Gastroesophageal sphincter (tissue), 4 donors: Measurements from ENCODE around the gene KIRREL3. TPM values are rescaled to one million over a fixed set of nuclear protein-coding genes. Genes with fewer than 3 reads are reported as not detected.

Experiments
- ATAC-seq: fragments of 150-250 bp; one replicate; pipeline ENCODE4 v1.9.1; 2016; ENCODE audit warnings: mild to moderate bottlenecking, moderate library complexity
- H3K27ac ChIP-seq, 4 donors: fragments of 200-600 bp; sonication (generic) in 3 of 4; 1 replicate in 3 of 4; 2 replicates in 1 of 4; pipeline ENCODE4 v1.5.1; 2016 to 2019
- H3K27me3 ChIP-seq: fragments of 200-600 bp; sonication (generic); one replicate; pipeline ENCODE4 v1.5.1; 2019
- H3K36me3 ChIP-seq, 2 donors: fragments of 200-600 bp; sonication (generic); one replicate each; pipeline ENCODE4 v1.5.1; 2019; ENCODE audit warnings: control low read depth in 1 of 2
- H3K4me1 ChIP-seq, 3 donors: fragments of 200-600 bp; sonication (generic); 1 replicate in 2 of 3; 2 replicates in 1 of 3; pipeline ENCODE4 v1.5.1; 2016 to 2019; ENCODE audit warnings: control low read depth in 2 of 3
- H3K4me3 ChIP-seq, 2 donors: fragments of 200-600 bp; sonication (generic); one replicate each; pipeline ENCODE4 v1.5.1; 2019; ENCODE audit warnings: mild to moderate bottlenecking in 1 of 2, moderate library complexity in 1 of 2
- H3K9me3 ChIP-seq, 3 donors: fragments of 200-600 bp; sonication (generic); one replicate each; pipeline ENCODE4 v1.5.1; 2017 to 2019; ENCODE audit warnings: control low read depth in 2 of 3
- CTCF ChIP-seq, 4 experiments: fragments of 200-600 bp in 2 of 4; fragments of 450-650 bp in 2 of 4; sonication (generic) in 1 of 4; IDR thresholded peaks; one replicate each; pipeline ENCODE4 v1.5.1; 2017 to 2019; ENCODE audit warnings: antibody characterized with exemption in 4 of 4, mild to moderate bottlenecking in 2 of 4, moderate library complexity in 2 of 4
- EP300 ChIP-seq: sonication (generic); formaldehyde crosslinking; IDR thresholded peaks from one replicate; pipeline ENCODE4 v1.6.1; 2017; ENCODE audit warnings: antibody characterized with exemption, mild to moderate bottlenecking
- POLR2A ChIP-seq, 2 donors: fragments of 450-650 bp; IDR thresholded peaks; one replicate each; pipeline ENCODE4 v1.6.1; 2017; ENCODE audit warnings: antibody characterized with exemption in 2 of 2, mild to moderate bottlenecking in 2 of 2, moderate library complexity in 1 of 2
- POLR2AphosphoS5 ChIP-seq: sonication (generic); formaldehyde crosslinking; IDR thresholded peaks from one replicate; pipeline ENCODE4 v1.6.1; 2017; ENCODE audit warnings: antibody characterized with exemption
- WGBS, 2 donors: methylation state at CpG; one replicate each; pipeline ENCODE4 v1.1.5; 2018; ENCODE audit warnings: low coverage in 1 of 2; 5-methylcytosine and 5-hydroxymethylcytosine counted together
- total RNA-seq, 4 donors: library from RNA; depleted of rRNA; stranded (reverse); fragments of >200 nt; gene quantifications; one replicate each; pipeline ENCODE4 v1.1.0, GENCODE V29; 2016

KIRREL3 gene
- total RNA-seq, 4 donors from 2014 or later = 0.54 to 3.9 (median 1.4) TPM

- Histone ChIP-seq H3K27me3 (no peaks in the 10 kb centered on the region), H3K4me1 (peaks cover 0 to 3% (median 0%) of the 10 kb centered on the region in 3 donors), H3K9me3 (no peaks in the 10 kb centered on the region), H3K36me3 (no peaks in the 10 kb centered on the region), H3K27ac (no peak overlapping the region), H3K4me3 (no peak overlapping the region)
- ATAC-seq = no peak
- TF ChIP-seq CTCF (IDR thresholded peaks at IDR 0.05) (no peak), EP300 (no peak), POLR2AphosphoS5 (no peak), POLR2A (IDR thresholded peaks at IDR 0.05) (no peak)
- WGBS, 2 donors = 57 to 66% methylated on average over 3 to 8 of the region's 26 CpGs
These were observed 525.3 kb downstream of the KIRREL3 start for GRCh38 chr11:126475014-126475991.

- H3K9me3 ChIP-seq = no peaks in the 10 kb centered on the region
- no peaks in the 10 kb centered on the region for H3K4me1 ChIP-seq
- no peak overlapping the region for H3K27ac ChIP-seq
- H3K27me3 ChIP-seq = no peaks in the 10 kb centered on the region
- no CpG with 5 or more reads among the region's 9 CpGs for WGBS, 2 donors
- no peaks in the 10 kb centered on the region for H3K36me3 ChIP-seq
- ATAC-seq = peak; percentile 23
- H3K4me3 ChIP-seq = no peak overlapping the region
- TF ChIP-seq POLR2A (IDR thresholded peaks at IDR 0.05) (no peak), POLR2AphosphoS5 (no peak), CTCF (IDR thresholded peaks at IDR 0.05) (no peak), EP300 (no peak)
These were observed 526.4 kb downstream of the KIRREL3 start for GRCh38 chr11:126474220-126474619.

- WGBS, 2 donors = 87% methylated on average over 3 of the region's 16 CpGs; no CpG with 5 or more reads in 1 of the 2 donors
- H3K27me3 ChIP-seq = peaks cover under 1% of the 10 kb centered on the region
- H3K36me3 ChIP-seq = no peaks in the 10 kb centered on the region
- TF ChIP-seq POLR2A (IDR thresholded peaks at IDR 0.05) (no peak), EP300 (no peak), POLR2AphosphoS5 (no peak), CTCF (IDR thresholded peaks at IDR 0.05) (no peak)
- no peaks in the 10 kb centered on the region for H3K9me3 ChIP-seq
- H3K4me1 ChIP-seq = no peaks in the 10 kb centered on the region
- H3K27ac ChIP-seq = no peak overlapping the region
- no peak overlapping the region for H3K4me3 ChIP-seq
- no peak for ATAC-seq
These were observed 527.3 kb downstream of the KIRREL3 start for GRCh38 chr11:126473269-126473668.

- H3K4me1 ChIP-seq = peaks cover 0 to 15% (median 0%) of the 10 kb centered on the region in 3 donors
- H3K4me3 ChIP-seq = no peak overlapping the region
- WGBS, 2 donors = no CpG with 5 or more reads among the region's 7 CpGs
- H3K27me3 ChIP-seq = peaks cover 26% of the 10 kb centered on the region
- H3K9me3 ChIP-seq = peaks cover 0 to 6% (median 0%) of the 10 kb centered on the region in 3 donors
- no peak for TF ChIP-seq CTCF (IDR thresholded peaks at IDR 0.05)
- no peak for TF ChIP-seq POLR2AphosphoS5
- no peak for TF ChIP-seq EP300
- TF ChIP-seq POLR2A (IDR thresholded peaks at IDR 0.05) = no peak
- H3K36me3 ChIP-seq = no peaks in the 10 kb centered on the region
- H3K27ac ChIP-seq = no peak overlapping the region
- no peak for ATAC-seq
These were observed 531.3 kb downstream of the KIRREL3 start for GRCh38 chr11:126469311-126469710.

GRCh38 chr11:126468102-126468521, 532.5 kb downstream of the KIRREL3 start:
- Histone ChIP-seq H3K27me3 (peaks cover 32% of the 10 kb centered on the region), H3K9me3 (peaks cover 0 to 6% (median 0%) of the 10 kb centered on the region in 3 donors), H3K4me1 (peaks cover 0 to 15% (median 0%) of the 10 kb centered on the region in 3 donors), H3K27ac (no peak overlapping the region), H3K4me3 (no peak overlapping the region), H3K36me3 (no peaks in the 10 kb centered on the region)
- ATAC-seq = no peak
- WGBS, 2 donors = no CpG with 5 or more reads among the region's 7 CpGs
- TF ChIP-seq CTCF (IDR thresholded peaks at IDR 0.05) (no peak), POLR2AphosphoS5 (no peak), POLR2A (IDR thresholded peaks at IDR 0.05) (no peak), EP300 (no peak)
